ENCODE measurements around the gene GOSR2.
A peak's percentile ranks its signal among the peaks of the same experiment; 100 is the strongest.

GOSR2 gene

GRCh38 chr17:46972346-46972745 is 49.4 kb downstream of the GOSR2 start:
- Histone ChIP-seq H3K36me3 (ENCODE audit: control insufficient read depth, insufficient read depth, low read length) (no peaks in the 10 kb centered on the region), H3K9me3 (ENCODE audit: control insufficient read depth, low read length) (no peaks in the 10 kb centered on the region), H3K27ac (ENCODE audit: insufficient read depth, low read length, poor library complexity, severe bottlenecking) (no peak overlapping the region), H3K4me1 (ENCODE audit: control insufficient read depth, insufficient read depth, low read length, poor library complexity, severe bottlenecking) (no peaks in the 10 kb centered on the region), H3K4me3 (ENCODE audit: insufficient read depth, low read depth, low read length, poor library complexity, severe bottlenecking) (no peak overlapping the region), H3K27me3 (replicated peaks; ENCODE audit: control insufficient read depth, insufficient read depth, low read length, poor library complexity, severe bottlenecking) (peaks cover 8% of the 10 kb centered on the region)
- DNase-seq, result no peak

- Histone ChIP-seq H3K36me3 (ENCODE audit: control insufficient read depth, insufficient read depth, low read length) (no peaks in the 10 kb centered on the region), H3K27ac (ENCODE audit: insufficient read depth, low read length, poor library complexity, severe bottlenecking) (no peak overlapping the region), H3K4me3 (ENCODE audit: insufficient read depth, low read depth, low read length, poor library complexity, severe bottlenecking) (no peak overlapping the region), H3K4me1 (ENCODE audit: control insufficient read depth, insufficient read depth, low read length, poor library complexity, severe bottlenecking) (peaks cover 14% of the 10 kb centered on the region), H3K9me3 (ENCODE audit: control insufficient read depth, low read length) (no peaks in the 10 kb centered on the region), H3K27me3 (replicated peaks; ENCODE audit: control insufficient read depth, insufficient read depth, low read length, poor library complexity, severe bottlenecking) (peaks cover 25% of the 10 kb centered on the region)
- DNase-seq, result no peak
Observed at GRCh38 chr17:46974086-46974485, 51.1 kb downstream of the GOSR2 start.

- no peak overlapping the region for H3K27ac ChIP-seq (ENCODE audit: insufficient read depth, low read length, poor library complexity, severe bottlenecking)
- peaks cover 18% of the 10 kb centered on the region for H3K4me1 ChIP-seq (ENCODE audit: control insufficient read depth, insufficient read depth, low read length, poor library complexity, severe bottlenecking)
- no peaks in the 10 kb centered on the region for H3K36me3 ChIP-seq (ENCODE audit: control insufficient read depth, insufficient read depth, low read length)
- no peaks in the 10 kb centered on the region for H3K9me3 ChIP-seq (ENCODE audit: control insufficient read depth, low read length)
- no peak for DNase-seq
- no peak overlapping the region for H3K4me3 ChIP-seq (ENCODE audit: insufficient read depth, low read depth, low read length, poor library complexity, severe bottlenecking)
- peaks cover 29% of the 10 kb centered on the region for H3K27me3 ChIP-seq (replicated peaks; ENCODE audit: control insufficient read depth, insufficient read depth, low read length, poor library complexity, severe bottlenecking)
Observed at GRCh38 chr17:46975287-46975686, 52.3 kb downstream of the GOSR2 start.

DNA sequence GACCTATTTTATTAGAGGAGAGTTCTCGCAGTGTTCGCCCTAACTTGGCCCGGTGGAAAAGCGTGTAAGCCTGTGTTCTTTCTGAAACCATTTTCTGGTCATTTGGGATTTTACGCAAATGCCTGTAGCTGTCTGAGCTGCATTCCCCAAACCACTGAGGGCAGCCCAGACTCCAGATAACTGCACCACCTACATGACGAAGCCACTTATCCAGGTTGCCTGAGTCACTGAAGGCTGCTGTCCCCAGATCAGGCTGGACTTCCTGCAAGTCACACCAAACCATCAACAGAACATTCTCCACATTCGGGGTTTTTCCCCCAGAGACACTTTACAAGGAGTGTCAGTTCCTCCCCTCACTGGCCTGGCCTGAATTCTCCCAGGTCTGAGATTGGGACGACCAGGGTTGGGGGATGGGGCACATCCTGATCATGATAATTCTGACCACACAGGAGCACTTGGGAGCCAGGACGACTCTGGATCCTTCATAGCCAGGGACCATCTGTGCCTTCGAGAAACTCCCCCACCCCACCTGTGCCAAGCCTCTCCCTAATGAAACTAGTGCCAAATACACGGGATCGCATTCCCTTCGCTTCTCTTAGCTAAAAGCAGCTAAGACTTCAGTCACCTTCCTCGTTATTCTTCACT is 53.8 kb downstream of the GOSR2 start:
- Histone ChIP-seq H3K9me3 (ENCODE audit: control insufficient read depth, low read length) (no peaks in the 10 kb centered on the region), H3K27me3 (replicated peaks; ENCODE audit: control insufficient read depth, insufficient read depth, low read length, poor library complexity, severe bottlenecking) (peaks cover 33% of the 10 kb centered on the region), H3K4me1 (ENCODE audit: control insufficient read depth, insufficient read depth, low read length, poor library complexity, severe bottlenecking) (peaks cover 18% of the 10 kb centered on the region), H3K27ac (ENCODE audit: insufficient read depth, low read length, poor library complexity, severe bottlenecking) (no peak overlapping the region), H3K36me3 (ENCODE audit: control insufficient read depth, insufficient read depth, low read length) (no peaks in the 10 kb centered on the region), H3K4me3 (ENCODE audit: insufficient read depth, low read depth, low read length, poor library complexity, severe bottlenecking) (no peak overlapping the region)
- no peak for DNase-seq

- Histone ChIP-seq H3K36me3 (ENCODE audit: control insufficient read depth, insufficient read depth, low read length) (no peaks in the 10 kb centered on the region), H3K9me3 (ENCODE audit: control insufficient read depth, low read length) (no peaks in the 10 kb centered on the region), H3K4me1 (ENCODE audit: control insufficient read depth, insufficient read depth, low read length, poor library complexity, severe bottlenecking) (peaks cover 18% of the 10 kb centered on the region), H3K27ac (ENCODE audit: insufficient read depth, low read length, poor library complexity, severe bottlenecking) (no peak overlapping the region), H3K4me3 (ENCODE audit: insufficient read depth, low read depth, low read length, poor library complexity, severe bottlenecking) (no peak overlapping the region), H3K27me3 (replicated peaks; ENCODE audit: control insufficient read depth, insufficient read depth, low read length, poor library complexity, severe bottlenecking) (peaks cover 33% of the 10 kb centered on the region)
- DNase-seq, result no peak
Observed at GRCh38 chr17:46977348-46977747, 54.4 kb downstream of the GOSR2 start.

- H3K9me3 ChIP-seq (ENCODE audit: control insufficient read depth, low read length), result no peaks in the 10 kb centered on the region
- no peaks in the 10 kb centered on the region for H3K36me3 ChIP-seq (ENCODE audit: control insufficient read depth, insufficient read depth, low read length)
- peaks cover 33% of the 10 kb centered on the region for H3K27me3 ChIP-seq (replicated peaks; ENCODE audit: control insufficient read depth, insufficient read depth, low read length, poor library complexity, severe bottlenecking)
- H3K4me3 ChIP-seq (ENCODE audit: insufficient read depth, low read depth, low read length, poor library complexity, severe bottlenecking), result peak overlapping the region; percentile 59
- no peak overlapping the region for H3K27ac ChIP-seq (ENCODE audit: insufficient read depth, low read length, poor library complexity, severe bottlenecking)
- DNase-seq, result no peak
- peaks cover 18% of the 10 kb centered on the region for H3K4me1 ChIP-seq (ENCODE audit: control insufficient read depth, insufficient read depth, low read length, poor library complexity, severe bottlenecking)
Observed at GRCh38 chr17:46977750-46978488, 55.0 kb downstream of the GOSR2 start.

- DNase-seq, result no peak
- H3K9me3 ChIP-seq (ENCODE audit: control insufficient read depth, low read length), result no peaks in the 10 kb centered on the region
- H3K27me3 ChIP-seq (replicated peaks; ENCODE audit: control insufficient read depth, insufficient read depth, low read length, poor library complexity, severe bottlenecking), result peaks cover 33% of the 10 kb centered on the region
- peaks cover 18% of the 10 kb centered on the region for H3K4me1 ChIP-seq (ENCODE audit: control insufficient read depth, insufficient read depth, low read length, poor library complexity, severe bottlenecking)
- H3K4me3 ChIP-seq (ENCODE audit: insufficient read depth, low read depth, low read length, poor library complexity, severe bottlenecking), result peak overlapping the region; percentile 59
- no peaks in the 10 kb centered on the region for H3K36me3 ChIP-seq (ENCODE audit: control insufficient read depth, insufficient read depth, low read length)
- H3K27ac ChIP-seq (ENCODE audit: insufficient read depth, low read length, poor library complexity, severe bottlenecking), result no peak overlapping the region
Observed at GRCh38 chr17:46978489-46979146, 55.7 kb downstream of the GOSR2 start.

DNA sequence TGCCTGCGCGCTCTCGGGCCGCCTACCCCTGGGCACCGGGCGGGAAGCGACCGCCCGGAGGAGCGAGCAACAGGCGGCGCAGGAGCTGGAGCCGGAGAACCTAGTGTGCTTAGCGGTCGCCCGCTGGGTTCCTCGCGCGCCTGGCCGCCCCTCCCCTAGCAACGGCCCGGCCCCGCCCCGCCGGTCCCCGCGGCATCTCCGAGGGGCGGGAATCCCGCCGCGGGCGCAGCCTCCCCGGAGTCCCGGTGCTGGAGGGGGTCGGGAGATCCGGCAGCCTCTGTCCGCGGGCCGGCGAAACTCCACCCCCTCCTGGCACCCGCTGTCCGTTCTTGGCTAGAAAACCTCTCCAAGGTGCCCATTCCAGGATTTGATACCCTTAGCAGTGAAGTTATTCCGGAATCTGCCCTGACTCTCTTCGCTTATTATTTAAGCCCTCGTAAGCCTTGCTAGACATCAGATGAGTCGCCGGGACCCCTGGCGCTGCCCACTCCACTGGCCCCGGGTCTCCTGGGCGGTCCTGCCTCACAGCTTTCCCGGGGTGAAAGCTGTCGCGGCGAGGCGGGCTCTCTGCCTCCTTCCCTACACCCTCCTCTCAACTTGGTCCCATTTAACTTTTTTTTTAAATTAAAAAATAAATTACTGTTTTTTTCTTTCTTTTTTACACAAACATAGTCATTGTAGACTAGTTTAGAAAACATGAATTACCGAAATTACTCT is 56.3 kb downstream of the GOSR2 start, which contains the start of gene RPRML:
RPRML (minus strand) TSS at position 107 of the 717 bp plus-strand sequence. CDS start 246 bp downstream, outside the sequence.
- Histone ChIP-seq H3K27me3 (replicated peaks; ENCODE audit: control insufficient read depth, insufficient read depth, low read length, poor library complexity, severe bottlenecking) (peaks cover 33% of the 10 kb centered on the region), H3K36me3 (ENCODE audit: control insufficient read depth, insufficient read depth, low read length) (no peaks in the 10 kb centered on the region), H3K4me1 (ENCODE audit: control insufficient read depth, insufficient read depth, low read length, poor library complexity, severe bottlenecking) (peaks cover 18% of the 10 kb centered on the region), H3K4me3 (ENCODE audit: insufficient read depth, low read depth, low read length, poor library complexity, severe bottlenecking) (peak within 1 kb of the TSS; percentile 59), H3K27ac (ENCODE audit: insufficient read depth, low read length, poor library complexity, severe bottlenecking) (no peak within 1 kb of the TSS), H3K9me3 (ENCODE audit: control insufficient read depth, low read length) (no peaks in the 10 kb centered on the region)
- DNase-seq, result no peak

GRCh38 chr17:46982577-46982976 is 59.6 kb downstream of the GOSR2 start:
- peaks cover 23% of the 10 kb centered on the region for H3K27me3 ChIP-seq (replicated peaks; ENCODE audit: control insufficient read depth, insufficient read depth, low read length, poor library complexity, severe bottlenecking)
- H3K36me3 ChIP-seq (ENCODE audit: control insufficient read depth, insufficient read depth, low read length), result no peaks in the 10 kb centered on the region
- peaks cover 18% of the 10 kb centered on the region for H3K4me1 ChIP-seq (ENCODE audit: control insufficient read depth, insufficient read depth, low read length, poor library complexity, severe bottlenecking)
- no peaks in the 10 kb centered on the region for H3K9me3 ChIP-seq (ENCODE audit: control insufficient read depth, low read length)
- no peak for DNase-seq
- no peak overlapping the region for H3K27ac ChIP-seq (ENCODE audit: insufficient read depth, low read length, poor library complexity, severe bottlenecking)
- no peak overlapping the region for H3K4me3 ChIP-seq (ENCODE audit: insufficient read depth, low read depth, low read length, poor library complexity, severe bottlenecking)
